Spleen (tissue), 11 donors: Measurements from ENCODE around the gene HIC2. TPM values are rescaled to one million over a fixed set of nuclear protein-coding genes. Genes with fewer than 3 reads are reported as not detected.
"Not testable (repeated sequence)": the region's sequence is repeated elsewhere in the genome, so short reads cannot be mapped to it uniquely, and the experiment has no call there.

Source experiments
- DNase-seq: peaks from one replicate; pipeline ENCODE4 v3.0.0-alpha.2; 2020
- H3K27ac ChIP-seq, 8 donors: fragments of 200-600 bp; sonication (generic) in 7 of 8; 1 replicate in 4 of 8; 2 replicates in 4 of 8; pipeline versions ENCODE4 v1.5.0 to v1.8.0; 2016 to 2021; ENCODE audit warnings: inconsistent platforms in 4 of 8, mild to moderate bottlenecking in 4 of 8, moderate library complexity in 1 of 8
- H3K27me3 ChIP-seq, 7 donors: fragments of 200-600 bp; sonication (generic) in 6 of 7; replicated peaks in 1 of 7; 1 replicate in 4 of 7; 2 replicates in 3 of 7; pipeline versions ENCODE4 v1.5.0 to v1.8.0; 2016 to 2021; ENCODE audit warnings: inconsistent platforms in 3 of 7, mild to moderate bottlenecking in 1 of 7
- H3K36me3 ChIP-seq, 6 donors: fragments of 200-600 bp; sonication (generic) in 5 of 6; 1 replicate in 4 of 6; 2 replicates in 2 of 6; pipeline versions ENCODE4 v1.5.0 to v1.8.0; 2016 to 2021; ENCODE audit warnings: inconsistent platforms in 2 of 6
- H3K4me1 ChIP-seq, 6 donors: fragments of 200-600 bp; sonication (generic) in 5 of 6; 1 replicate in 3 of 6; 2 replicates in 3 of 6; pipeline versions ENCODE4 v1.5.0 to v1.8.0; 2016 to 2021; ENCODE audit warnings: inconsistent platforms in 3 of 6
- H3K4me3 ChIP-seq, 8 donors: fragments of 200-600 bp; sonication (generic) in 7 of 8; 1 replicate in 4 of 8; 2 replicates in 4 of 8; pipeline versions ENCODE4 v1.5.0 to v1.8.0; 2016 to 2021; ENCODE audit warnings: inconsistent platforms in 4 of 8, mild to moderate bottlenecking in 4 of 8, moderate library complexity in 2 of 8
- H3K9me3 ChIP-seq, 8 donors: fragments of 200-600 bp; sonication (generic) in 7 of 8; 1 replicate in 4 of 8; 2 replicates in 4 of 8; pipeline versions ENCODE4 v1.5.0 to v1.8.0; 2016 to 2021; ENCODE audit warnings: inconsistent platforms in 4 of 8
- WGBS, 5 donors: extraction: QIAGEN DNeasy Blood & Tissue Kit in 3 of 5; methylation state at CpG; one replicate each; pipeline versions ENCODE4 v1.1.5 to v1.1.7; 2013 to 2018; 5-methylcytosine and 5-hydroxymethylcytosine counted together
- intact Hi-C: fragments of 100-400 bp; cut with DNase I; formaldehyde crosslinking; loops from one replicate; pipeline ENCODE4 v1.15.0; 2023; ENCODE audit warnings: low total_unique reads
- polyA plus RNA-seq, 3 donors: library from polyadenylated mRNA; stranded (reverse); fragments of 200-250 nt; gene quantifications; one replicate each; pipeline ENCODE4 v1.2.1, GENCODE V29; 2013
- total RNA-seq, 7 donors: library from RNA; depleted of rRNA in 3 of 7; stranded (reverse); fragments of >200 nt in 3 of 7; fragmentation: NEBNext Ultra II Directional in 4 of 7; extraction: Animal tissue kit (Norgen Biotek cat#: 25700) in 4 of 7; gene quantifications; one replicate each; pipeline versions ENCODE4 v1.1.0 to v1.2.1, GENCODE V29; 2016 to 2021
- donor health status: healthy with polysubstance abuse.
- donor health status: DM: no; HTN: no; CAD: no; lungs with moderate emphysema.
- donor health status: DM: no; HTN: no; CAD: no.
- donor health status: Bipolar disorder and iron deficiency.
- donor health status: healthy.
- donor health status: DM: no; HTN: no; CAD: no.
- donor health status: DM: yes; HTN: yes; CAD: no.

Gene HIC2
- total and polyA plus RNA-seq, 10 donors = 0.67 to 7.6 (median 5.4) TPM

DNA sequence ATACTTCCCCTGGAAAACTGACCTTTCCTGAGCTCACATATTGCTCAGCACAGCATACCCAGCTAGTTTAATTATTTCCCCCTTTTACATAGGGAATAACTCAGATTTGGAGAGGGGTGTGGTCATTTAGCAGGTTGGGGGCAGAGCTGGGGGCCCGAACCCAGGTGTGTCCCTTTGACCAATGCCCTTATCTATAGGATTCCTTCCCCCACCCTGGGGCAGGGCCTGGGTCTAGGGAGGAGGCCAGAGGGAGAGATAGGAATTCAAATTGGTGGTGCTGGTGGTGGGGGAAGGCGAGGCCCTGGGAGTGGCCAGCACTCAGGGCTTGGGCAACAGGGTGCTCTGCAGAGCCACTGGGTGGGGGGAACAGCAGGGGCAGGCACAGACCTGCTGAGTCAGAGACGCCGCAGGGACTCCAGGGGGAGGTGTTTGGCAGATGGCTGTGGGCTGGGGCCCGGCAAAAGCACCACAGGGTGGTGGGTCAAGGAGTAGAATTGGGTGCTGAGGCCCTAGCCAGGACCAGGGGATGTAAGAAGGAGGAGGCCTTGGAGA is 14.3 kb upstream of the HIC2 start:
- DNase-seq, H3K27ac ChIP-seq, H3K4me1 ChIP-seq, H3K36me3 ChIP-seq, H3K4me3 ChIP-seq, H3K27me3 ChIP-seq, H3K9me3 ChIP-seq, intact Hi-C loops: not testable (repeated sequence)
- 75 to 100% (median 80%) methylated on average over 1 to 2 of the region's 5 CpGs for WGBS, 5 donors

DNA sequence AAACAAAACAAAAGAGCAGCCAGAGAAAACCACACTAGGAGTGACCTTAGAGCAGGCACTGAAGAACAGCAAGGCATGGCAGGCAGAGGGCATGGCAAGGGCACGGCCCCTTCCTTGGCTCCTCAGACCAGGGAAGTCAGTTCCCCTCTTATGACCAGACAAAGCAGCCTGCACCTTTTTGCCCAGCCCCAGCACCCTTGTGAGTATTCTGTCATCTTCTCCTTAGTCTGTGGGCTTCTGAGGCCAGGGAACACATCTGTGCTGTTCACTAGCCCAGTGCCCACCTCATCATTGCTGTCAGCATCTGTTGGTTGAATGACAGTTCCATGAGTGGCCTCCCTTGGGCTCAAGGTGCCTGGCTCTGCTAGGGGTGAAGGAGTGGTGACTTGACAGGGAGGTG is 10.0 kb upstream of the HIC2 start:
- H3K4me1 ChIP-seq, intact Hi-C loops, H3K4me3 ChIP-seq, H3K27ac ChIP-seq, H3K9me3 ChIP-seq, DNase-seq, H3K36me3 ChIP-seq, H3K27me3 ChIP-seq: not testable (repeated sequence)
- 89 to 100% (median 100%) methylated on average over 1 of the region's 1 CpG; no CpG with 5 or more reads in 2 of the 5 donors for WGBS, 5 donors

DNA sequence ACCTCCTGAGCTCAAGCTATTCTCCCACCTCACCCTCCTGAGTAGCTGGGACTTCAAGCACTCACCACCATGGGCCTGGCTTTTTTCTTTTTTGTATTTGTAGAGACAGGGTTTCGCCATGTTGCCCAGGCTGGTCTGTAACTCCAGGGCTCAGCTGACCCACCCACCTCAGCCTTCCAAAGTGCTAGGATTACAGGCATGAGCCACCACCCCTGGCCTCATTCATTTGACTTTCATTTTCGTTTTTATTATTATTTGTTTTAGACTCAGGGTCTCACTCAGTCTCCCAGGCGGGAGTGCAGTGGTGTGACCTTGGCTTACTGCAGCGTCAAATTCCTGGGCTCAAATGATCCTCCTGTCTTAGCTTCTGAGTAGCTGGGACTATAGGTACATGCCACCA is 9.4 kb upstream of the HIC2 start:
- H3K9me3 ChIP-seq, H3K4me3 ChIP-seq, H3K27ac ChIP-seq, intact Hi-C loops, H3K36me3 ChIP-seq, H3K4me1 ChIP-seq, H3K27me3 ChIP-seq, DNase-seq: not testable (repeated sequence)
- WGBS, 5 donors = 40 to 75% (median 49%) methylated on average over 1 to 2 of the region's 4 CpGs; no CpG with 5 or more reads in 2 of the 5 donors

DNA sequence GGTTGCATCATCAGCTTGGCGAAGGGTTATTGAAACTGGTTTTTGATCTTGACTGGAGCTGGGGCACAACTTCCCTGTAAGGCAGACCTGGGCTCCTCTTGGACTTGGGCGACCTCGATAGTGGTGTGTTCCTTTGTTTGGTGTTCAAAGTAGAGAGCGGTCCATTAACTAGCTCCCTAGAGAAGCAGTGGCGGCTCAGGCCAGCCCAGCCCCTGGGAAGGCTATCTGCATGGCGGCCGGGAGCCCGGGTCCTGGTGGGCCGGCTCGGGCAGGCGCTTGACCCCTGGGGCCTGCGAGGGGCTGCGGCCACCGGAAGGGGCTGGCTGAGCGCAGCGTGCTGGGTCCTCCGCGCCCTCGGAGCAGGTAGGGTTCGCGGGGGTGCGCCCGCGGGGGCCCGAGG is 796 bp upstream of the HIC2 start:
- H3K9me3 ChIP-seq, H3K27ac ChIP-seq, intact Hi-C loops, H3K4me3 ChIP-seq, H3K36me3 ChIP-seq, H3K27me3 ChIP-seq, H3K4me1 ChIP-seq: not testable (repeated sequence)
- DNase-seq = peak; percentile 35
- 31 to 49% (median 40%) methylated on average over 4 to 6 of the region's 25 CpGs; no CpG with 5 or more reads in 1 of the 5 donors for WGBS, 5 donors

DNA sequence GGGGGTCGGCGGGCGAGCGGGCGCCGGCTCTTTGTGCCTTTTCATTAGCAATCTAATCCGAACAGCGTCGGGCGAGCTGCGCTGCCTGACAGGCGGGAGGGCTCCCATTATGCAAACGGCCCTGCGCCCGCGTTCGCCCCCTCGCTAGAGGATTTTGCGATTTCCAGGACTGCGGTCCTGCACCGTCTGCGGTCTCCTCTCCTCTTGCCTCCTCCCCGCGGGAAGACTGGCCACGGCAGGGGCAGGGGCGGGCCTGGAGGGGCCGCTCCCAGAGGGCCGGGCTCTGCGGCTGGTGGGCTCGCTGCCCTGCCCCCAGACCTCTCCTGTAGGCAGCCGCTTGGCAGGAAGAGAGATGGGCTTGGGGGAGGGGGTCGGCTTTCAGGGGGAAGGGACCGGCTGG is 682 bp downstream of the HIC2 start:
- H3K4me3 ChIP-seq = peak overlapping the region in 7 of 8 donors; percentile 31 to 61 (median 38)
- H3K36me3 ChIP-seq, H3K27me3 ChIP-seq, H3K4me1 ChIP-seq, H3K9me3 ChIP-seq, intact Hi-C loops: not testable (repeated sequence)
- 0 to 1% (median 0%) methylated on average over 7 to 18 of the region's 33 CpGs; no CpG with 5 or more reads in 2 of the 5 donors for WGBS, 5 donors
- peak overlapping the region in 2 of 8 donors; percentile 54 to 70 for H3K27ac ChIP-seq
- peak; percentile 47 for DNase-seq

DNA sequence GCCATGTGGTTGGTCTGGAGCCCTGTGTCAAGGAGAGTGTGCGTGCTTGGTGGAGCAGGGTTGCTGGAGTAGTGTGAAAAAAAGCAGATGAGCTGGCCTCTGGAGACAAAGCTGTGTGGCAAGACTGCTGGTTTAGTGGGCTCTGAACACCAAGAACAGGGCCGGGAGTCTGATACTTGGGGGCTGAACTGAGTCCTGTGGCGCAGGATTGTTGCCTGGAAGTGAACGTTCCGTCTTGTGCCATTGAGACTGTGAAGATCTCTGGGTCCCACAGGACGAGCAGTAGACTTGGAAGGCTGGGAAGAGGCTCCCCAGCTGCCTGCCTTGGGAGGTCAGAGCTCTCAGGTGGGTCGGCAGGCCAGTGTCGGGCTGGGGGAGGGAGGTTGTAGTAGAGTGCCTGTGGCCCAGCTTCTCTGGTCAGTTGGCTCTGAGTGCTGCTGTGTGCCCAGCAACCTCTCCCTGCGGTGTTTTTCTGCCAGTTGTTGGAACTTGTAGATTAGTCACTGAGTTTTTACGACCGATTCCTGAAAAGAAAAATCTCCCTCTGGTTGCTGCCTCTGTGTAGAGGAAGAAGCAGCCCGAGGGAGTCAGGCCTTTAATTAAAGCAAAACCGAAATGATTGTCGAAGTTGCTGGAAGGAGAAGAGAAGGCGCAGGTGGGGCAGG is 1.9 kb downstream of the HIC2 start:
- not testable (repeated sequence) for H3K4me1 ChIP-seq

DNA sequence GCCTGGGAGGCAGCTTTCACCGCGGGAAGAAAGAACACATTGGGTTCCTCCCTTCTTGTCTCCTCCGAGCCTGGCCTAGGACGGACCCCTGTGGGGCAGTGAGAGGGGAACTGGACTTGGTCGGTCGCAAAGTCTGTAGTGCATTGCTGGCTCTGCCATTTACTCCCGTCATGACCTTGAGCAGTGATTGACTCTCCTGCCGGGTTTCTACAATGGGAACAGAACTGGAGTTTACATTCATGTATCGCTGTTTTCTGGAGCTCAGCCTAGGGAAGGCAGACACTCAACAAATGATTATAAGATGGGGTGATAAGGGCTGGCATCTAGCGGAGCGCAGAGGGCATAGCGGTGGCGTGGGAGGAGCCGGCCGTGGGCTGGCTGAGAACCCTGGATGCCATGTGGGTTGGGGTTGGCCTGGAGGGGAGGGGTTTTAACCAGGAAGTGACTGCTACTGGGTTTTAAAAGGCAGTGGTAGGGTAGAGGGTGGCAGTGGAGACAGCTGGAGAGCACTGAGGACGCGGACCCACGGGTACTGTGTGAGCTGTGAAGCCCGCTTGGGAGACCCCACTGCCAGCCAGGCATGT is 3.1 kb downstream of the HIC2 start:
- intact Hi-C loops, DNase-seq, H3K27me3 ChIP-seq, H3K4me1 ChIP-seq, H3K27ac ChIP-seq, H3K36me3 ChIP-seq, H3K4me3 ChIP-seq, H3K9me3 ChIP-seq: not testable (repeated sequence)
- WGBS, 5 donors = 22 to 33% (median 29%) methylated on average over 3 to 6 of the region's 19 CpGs

More for the DNA sequence above, 1.9 kb downstream of the HIC2 start:
- H3K27me3 ChIP-seq, H3K9me3 ChIP-seq, H3K36me3 ChIP-seq, H3K4me3 ChIP-seq, H3K27ac ChIP-seq, intact Hi-C loops: not testable (repeated sequence)
- 63 to 94% (median 90%) methylated on average over 4 to 5 of the region's 15 CpGs for WGBS, 5 donors
- peak; percentile 47 for DNase-seq

DNA sequence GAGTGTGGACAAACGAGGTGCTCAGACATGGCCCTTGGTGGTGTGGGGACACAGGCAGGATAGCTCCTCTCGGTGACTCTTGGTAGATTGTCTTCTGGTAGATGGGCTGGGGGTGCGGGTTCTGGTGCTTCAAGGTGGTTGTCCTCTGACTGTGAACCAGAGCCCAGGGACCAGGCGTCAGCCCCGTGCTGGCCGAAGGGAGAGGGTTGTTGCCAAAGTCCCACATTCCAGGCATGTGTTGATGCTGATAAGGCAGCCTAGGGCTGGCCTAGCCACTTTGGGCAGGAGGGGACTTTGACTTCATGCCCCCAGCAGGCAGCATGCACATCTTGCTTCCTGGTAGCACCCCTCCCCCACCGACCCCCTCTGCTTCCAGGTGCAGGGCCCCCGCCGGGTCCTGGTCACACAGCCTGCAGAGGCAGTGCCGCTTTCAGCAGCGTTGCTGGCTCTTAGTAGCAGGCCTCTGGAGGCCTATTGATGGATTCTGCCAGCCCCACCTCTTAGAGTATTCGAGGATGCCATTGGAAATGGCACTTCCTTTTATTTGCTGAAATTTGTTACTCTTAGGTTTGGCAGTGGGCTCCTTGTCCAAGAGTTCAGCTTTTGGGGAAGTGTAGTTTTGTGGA is 7.0 kb downstream of the HIC2 start:
- DNase-seq, H3K4me3 ChIP-seq, H3K27me3 ChIP-seq, H3K9me3 ChIP-seq, H3K36me3 ChIP-seq, H3K4me1 ChIP-seq, intact Hi-C loops, H3K27ac ChIP-seq: not testable (repeated sequence)
- 20% methylated on average over 2 of the region's 12 CpGs; no CpG with 5 or more reads in 4 of the 5 donors for WGBS, 5 donors

DNA sequence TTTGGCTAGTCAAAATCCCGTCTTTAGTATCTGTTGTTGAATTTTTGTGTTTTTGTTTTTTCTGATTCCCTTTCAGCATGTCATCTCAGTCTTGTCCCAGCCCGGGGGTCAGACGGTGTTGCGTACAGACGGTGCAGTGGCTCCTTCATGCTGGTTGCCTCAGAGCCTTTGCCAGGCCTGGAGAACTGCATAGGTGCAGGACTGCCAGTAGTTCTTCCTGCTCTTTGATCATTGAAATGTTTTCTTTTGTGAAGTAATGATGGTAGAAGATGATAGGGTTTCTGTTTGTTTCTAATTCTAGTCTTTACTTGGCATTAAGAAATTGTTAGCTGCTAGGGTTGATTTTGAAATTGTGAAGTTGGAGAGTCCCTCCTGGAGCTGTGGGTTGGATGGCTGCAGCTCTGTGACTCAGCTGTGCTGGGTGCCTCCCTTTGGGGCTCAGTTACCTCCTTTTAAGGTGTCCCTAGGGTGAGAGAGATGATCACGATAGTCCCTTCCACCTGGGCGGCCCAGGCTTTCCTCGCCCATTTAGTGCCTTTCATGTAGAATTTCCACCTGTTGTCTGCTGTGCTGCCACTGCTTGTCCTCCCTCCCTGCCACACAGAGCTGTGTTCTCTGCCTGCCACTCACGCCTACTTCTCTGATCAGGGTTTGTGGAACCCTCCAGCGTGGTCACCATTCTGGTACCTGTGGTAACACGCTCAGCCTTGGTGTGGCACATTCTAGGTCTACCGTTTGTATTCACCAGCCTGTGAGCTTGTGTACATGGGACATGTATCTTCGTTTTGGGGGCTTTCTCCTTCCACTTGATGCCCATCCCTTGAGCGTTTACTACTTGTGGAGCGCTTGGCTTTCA is 17.4 kb downstream of the HIC2 start:
- intact Hi-C loops, DNase-seq, H3K36me3 ChIP-seq, H3K27me3 ChIP-seq, H3K9me3 ChIP-seq, H3K4me3 ChIP-seq, H3K27ac ChIP-seq, H3K4me1 ChIP-seq: not testable (repeated sequence)
- no CpG with 5 or more reads among the region's 15 CpGs for WGBS, 5 donors

DNA sequence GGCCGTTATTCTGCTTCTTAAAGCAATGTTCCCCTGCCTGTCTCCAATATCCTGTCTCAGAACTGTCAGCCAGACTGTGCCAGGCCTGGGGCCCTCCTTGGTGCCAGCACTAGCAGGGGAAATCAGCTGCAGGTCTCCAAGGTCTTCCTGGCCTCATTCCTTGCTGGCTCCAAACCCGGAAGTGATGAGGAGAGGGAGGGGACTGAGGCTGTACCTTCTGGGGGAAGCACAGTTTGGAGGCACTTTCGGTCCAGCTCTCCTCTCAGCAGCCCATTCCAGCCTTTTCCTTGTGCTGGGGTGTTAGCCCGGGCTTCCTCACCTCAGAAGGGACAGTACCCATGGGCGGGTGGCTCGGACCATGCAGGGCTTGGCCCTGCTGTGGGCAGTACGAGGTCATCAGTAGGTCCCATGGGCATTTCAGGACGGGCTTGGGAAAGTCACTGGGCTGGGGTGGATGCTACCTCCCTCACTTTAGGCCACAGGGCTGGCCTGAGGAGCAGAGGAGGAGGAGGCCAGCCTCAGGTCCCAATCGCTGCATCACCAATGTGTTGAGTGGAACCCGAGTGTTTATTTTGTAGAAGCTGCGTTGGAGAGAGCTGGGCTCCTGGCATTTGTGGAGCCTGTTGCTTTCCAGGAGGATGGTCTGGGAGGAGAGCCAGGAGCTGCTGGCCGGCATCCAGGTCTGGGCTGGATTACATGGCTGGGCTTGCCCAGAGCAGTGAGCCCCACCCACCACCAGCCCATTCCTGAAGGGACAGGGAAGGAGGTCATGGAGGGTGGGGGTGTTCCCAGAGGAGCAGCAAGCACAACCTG is 19.0 kb downstream of the HIC2 start:
- peak overlapping the region in 4 of 8 donors; percentile 41 to 56 (median 50) for H3K27ac ChIP-seq
- H3K4me1 ChIP-seq, intact Hi-C loops, H3K9me3 ChIP-seq, DNase-seq, H3K27me3 ChIP-seq, H3K36me3 ChIP-seq, H3K4me3 ChIP-seq: not testable (repeated sequence)
- 69 to 79% (median 77%) methylated on average over 3 to 4 of the region's 12 CpGs; no CpG with 5 or more reads in 2 of the 5 donors for WGBS, 5 donors
